ENCODE data around the gene SLC2A11.

SLC2A11 gene, protein sequence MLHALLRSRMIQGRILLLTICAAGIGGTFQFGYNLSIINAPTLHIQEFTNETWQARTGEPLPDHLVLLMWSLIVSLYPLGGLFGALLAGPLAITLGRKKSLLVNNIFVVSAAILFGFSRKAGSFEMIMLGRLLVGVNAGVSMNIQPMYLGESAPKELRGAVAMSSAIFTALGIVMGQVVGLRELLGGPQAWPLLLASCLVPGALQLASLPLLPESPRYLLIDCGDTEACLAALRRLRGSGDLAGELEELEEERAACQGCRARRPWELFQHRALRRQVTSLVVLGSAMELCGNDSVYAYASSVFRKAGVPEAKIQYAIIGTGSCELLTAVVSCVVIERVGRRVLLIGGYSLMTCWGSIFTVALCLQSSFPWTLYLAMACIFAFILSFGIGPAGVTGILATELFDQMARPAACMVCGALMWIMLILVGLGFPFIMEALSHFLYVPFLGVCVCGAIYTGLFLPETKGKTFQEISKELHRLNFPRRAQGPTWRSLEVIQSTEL

GRCh38 chr22:23857606-23858483, at the start of gene SLC2A11:
TSS of gene SLC2A11 (plus strand) at chr22:23857875. CDS start at chr22:23858000, 125 bp downstream.
- DNase-seq (ENCODE audit: low spot score) = peak; percentile 99
- TF ChIP-seq, protein P1, sequence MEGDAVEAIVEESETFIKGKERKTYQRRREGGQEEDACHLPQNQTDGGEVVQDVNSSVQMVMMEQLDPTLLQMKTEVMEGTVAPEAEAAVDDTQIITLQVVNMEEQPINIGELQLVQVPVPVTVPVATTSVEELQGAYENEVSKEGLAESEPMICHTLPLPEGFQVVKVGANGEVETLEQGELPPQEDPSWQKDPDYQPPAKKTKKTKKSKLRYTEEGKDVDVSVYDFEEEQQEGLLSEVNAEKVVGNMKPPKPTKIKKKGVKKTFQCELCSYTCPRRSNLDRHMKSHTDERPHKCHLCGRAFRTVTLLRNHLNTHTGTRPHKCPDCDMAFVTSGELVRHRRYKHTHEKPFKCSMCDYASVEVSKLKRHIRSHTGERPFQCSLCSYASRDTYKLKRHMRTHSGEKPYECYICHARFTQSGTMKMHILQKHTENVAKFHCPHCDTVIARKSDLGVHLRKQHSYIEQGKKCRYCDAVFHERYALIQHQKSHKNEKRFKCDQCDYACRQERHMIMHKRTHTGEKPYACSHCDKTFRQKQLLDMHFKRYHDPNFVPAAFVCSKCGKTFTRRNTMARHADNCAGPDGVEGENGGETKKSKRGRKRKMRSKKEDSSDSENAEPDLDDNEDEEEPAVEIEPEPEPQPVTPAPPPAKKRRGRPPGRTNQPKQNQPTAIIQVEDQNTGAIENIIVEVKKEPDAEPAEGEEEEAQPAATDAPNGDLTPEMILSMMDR (IDR thresholded peaks at IDR 0.05; ENCODE audit: extremely low read depth, insufficient read depth, missing control alignments) = no peak
- in situ Hi-C loops (cut with MboI; ENCODE audit: low pct_unique_long_range_greater_than_20kb, low sequenced_read_pairs, unreplicated experiment) = loop anchor here (10.0 kb wide), 1 partner anchor 163 kb away; the partner anchor contains the start of gene RGL4

- in situ Hi-C loops (cut with MboI; ENCODE audit: low pct_unique_long_range_greater_than_20kb, low sequenced_read_pairs, unreplicated experiment) = no loop called here
- TF ChIP-seq, protein P1 (IDR thresholded peaks at IDR 0.05; ENCODE audit: extremely low read depth, insufficient read depth, missing control alignments) = no peak
Measured at GRCh38 chr22:23812378-23812777, 45.3 kb upstream of the SLC2A11 start.

GRCh38 chr22:23815541-23816155, 42.0 kb upstream of the SLC2A11 start:
- in situ Hi-C loops (cut with MboI; ENCODE audit: low pct_unique_long_range_greater_than_20kb, low sequenced_read_pairs, unreplicated experiment) = no loop called here
- no peak for DNase-seq (ENCODE audit: low spot score)
- TF ChIP-seq, protein P1 (IDR thresholded peaks at IDR 0.05; ENCODE audit: extremely low read depth, insufficient read depth, missing control alignments) = no peak

More at GRCh38 chr22:23812378-23812777, 45.3 kb upstream of the SLC2A11 start:
- no peak for DNase-seq (ENCODE audit: low spot score)

GRCh38 chr22:23816156-23816976, 41.3 kb upstream of the SLC2A11 start:
- in situ Hi-C loops (cut with MboI; ENCODE audit: low pct_unique_long_range_greater_than_20kb, low sequenced_read_pairs, unreplicated experiment) = no loop called here
- DNase-seq (ENCODE audit: low spot score) = no peak
- TF ChIP-seq, protein P1 (IDR thresholded peaks at IDR 0.05; ENCODE audit: extremely low read depth, insufficient read depth, missing control alignments) = no peak

DNA sequence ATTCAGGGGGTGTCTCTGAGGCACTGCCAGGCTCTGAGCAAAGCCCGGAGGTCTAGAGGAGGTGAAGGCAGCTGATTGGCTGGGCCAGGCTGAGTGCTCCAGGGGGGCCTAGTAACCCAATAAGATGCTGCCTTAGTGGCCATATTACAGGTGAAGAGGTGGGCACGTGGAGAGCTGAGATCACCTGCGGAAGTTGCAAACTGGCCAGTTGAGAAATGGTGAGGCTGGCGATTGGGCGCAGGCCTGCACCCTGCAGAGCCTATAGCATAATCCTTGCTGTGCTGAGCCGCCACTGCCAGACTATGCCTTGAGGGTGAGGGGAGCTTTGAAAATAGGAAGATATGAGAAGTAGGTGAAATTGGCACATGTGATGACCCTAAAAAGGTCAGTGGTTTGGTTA, 40.5 kb upstream of the SLC2A11 start:
- in situ Hi-C loops (cut with MboI; ENCODE audit: low pct_unique_long_range_greater_than_20kb, low sequenced_read_pairs, unreplicated experiment) = no loop called here
- TF ChIP-seq, protein P1 (IDR thresholded peaks at IDR 0.05; ENCODE audit: extremely low read depth, insufficient read depth, missing control alignments) = no peak
- DNase-seq (ENCODE audit: low spot score) = no peak
